Adrenal gland (tissue), 12 donors: ENCODE results near the gene WRAP53. TPM values are rescaled to one million over a fixed set of nuclear protein-coding genes. Genes with fewer than 3 reads are reported as not detected.

Source experiments
- DNase-seq, 7 donors: peaks; one replicate each; pipeline ENCODE4 v3.0.0-alpha.2; 2019 to 2020
- H3K27ac ChIP-seq, 5 donors: fragments of 200-600 bp; sonication (generic) in 4 of 5; 1 replicate in 3 of 5; 2 replicates in 2 of 5; pipeline versions ENCODE4 v1.5.1 to v1.8.0; 2016 to 2020; ENCODE audit warnings: mild to moderate bottlenecking in 1 of 5
- H3K27me3 ChIP-seq: fragments of 200-600 bp; 2 replicates; pipeline ENCODE4 v1.8.0; 2021
- H3K36me3 ChIP-seq, 2 donors: fragments of 200-600 bp; replicated peaks in 1 of 2; 1 replicate in 1 of 2; 2 replicates in 1 of 2; pipeline versions ENCODE4 v1.5.1 to v1.8.0; 2018 to 2022
- H3K4me1 ChIP-seq, 2 donors: fragments of 200-600 bp; replicated peaks in 1 of 2; 1 replicate in 1 of 2; 2 replicates in 1 of 2; pipeline versions ENCODE4 v1.5.1 to v1.8.0; 2018 to 2021
- H3K4me3 ChIP-seq, 4 donors: fragments of 200-600 bp; sonication (generic) in 3 of 4; one replicate each; pipeline ENCODE4 v1.5.1; 2016 to 2018
- H3K9me3 ChIP-seq, 3 donors: fragments of 200-600 bp; sonication (generic) in 1 of 3; replicated peaks in 1 of 3; 1 replicate in 2 of 3; 2 replicates in 1 of 3; pipeline versions ENCODE4 v1.5.1 to v1.8.0; 2016 to 2021
- POLR2A ChIP-seq, 2 donors: fragments of 450-650 bp; IDR thresholded peaks; one replicate each; pipeline ENCODE4 v1.6.1; 2017; ENCODE audit warnings: antibody characterized with exemption in 2 of 2, mild to moderate bottlenecking in 2 of 2, moderate library complexity in 1 of 2
- WGBS, 4 donors: extraction: QIAGEN DNeasy Blood & Tissue Kit in 2 of 4; methylation state at CpG; one replicate each; pipeline versions ENCODE4 v1.1.5 to v1.1.7; 2013 to 2017; 5-methylcytosine and 5-hydroxymethylcytosine counted together
- intact Hi-C, 2 donors: fragments of 100-400 bp; cut with DNase I; formaldehyde crosslinking; loops; one replicate each; pipeline versions ENCODE4 v1.14.1 to v1.15.0; 2022 to 2023
- polyA plus RNA-seq, 3 donors: library from polyadenylated mRNA; stranded (reverse); fragments of 200-250 nt in 2 of 3; fragments of 350-450 nt in 1 of 3; fragmentation: Illumina TruSeq in 1 of 3; extraction: RNeasy Lipid Tissue Mini Kit (QIAGEN cat#74804) in 1 of 3; gene quantifications; one replicate each; pipeline ENCODE4 v1.2.3, GENCODE V29; 2013 to 2014
- total RNA-seq, 9 donors: library from RNA; depleted of rRNA in 4 of 9; stranded (reverse); fragments of >200 nt in 4 of 9; fragments of 120-200 nt in 1 of 9; fragmentation: NEBNext Ultra II Directional in 1 of 9; extraction: Animal tissue kit (Norgen Biotek cat#: 25700) in 1 of 9; gene quantifications; one replicate each; pipeline versions ENCODE4 v1.1.0 to v1.2.4, GENCODE V29; 2013 to 2023
- TF ChIP-seq, protein P1 (sequence below), 6 experiments: fragments of 450-650 bp in 4 of 6; fragments of 200-600 bp in 2 of 6; sonication (generic) in 1 of 6; IDR thresholded peaks; 1 replicate in 5 of 6; 2 replicates in 1 of 6; pipeline versions ENCODE4 v1.5.1 to v1.8.0; 2016 to 2021; ENCODE audit warnings: antibody characterized with exemption in 6 of 6, mild to moderate bottlenecking in 2 of 6, moderate library complexity in 1 of 6
- donor health status: healthy with polysubstance abuse.
- donor health status: Bipolar disorder and iron deficiency.
- donor health status: DM: yes; HTN: yes; CAD: no.
- donor health status: DM: no; HTN: no; CAD: no.
- donor health status: DM: no; HTN: no; CAD: no.
- donor health status: DM: yes; HTN: yes; CAD: no.

The WRAP53 gene
- total and polyA plus RNA-seq, 12 donors: 3.4 to 31.0 (median 6.8) TPM

DNA sequence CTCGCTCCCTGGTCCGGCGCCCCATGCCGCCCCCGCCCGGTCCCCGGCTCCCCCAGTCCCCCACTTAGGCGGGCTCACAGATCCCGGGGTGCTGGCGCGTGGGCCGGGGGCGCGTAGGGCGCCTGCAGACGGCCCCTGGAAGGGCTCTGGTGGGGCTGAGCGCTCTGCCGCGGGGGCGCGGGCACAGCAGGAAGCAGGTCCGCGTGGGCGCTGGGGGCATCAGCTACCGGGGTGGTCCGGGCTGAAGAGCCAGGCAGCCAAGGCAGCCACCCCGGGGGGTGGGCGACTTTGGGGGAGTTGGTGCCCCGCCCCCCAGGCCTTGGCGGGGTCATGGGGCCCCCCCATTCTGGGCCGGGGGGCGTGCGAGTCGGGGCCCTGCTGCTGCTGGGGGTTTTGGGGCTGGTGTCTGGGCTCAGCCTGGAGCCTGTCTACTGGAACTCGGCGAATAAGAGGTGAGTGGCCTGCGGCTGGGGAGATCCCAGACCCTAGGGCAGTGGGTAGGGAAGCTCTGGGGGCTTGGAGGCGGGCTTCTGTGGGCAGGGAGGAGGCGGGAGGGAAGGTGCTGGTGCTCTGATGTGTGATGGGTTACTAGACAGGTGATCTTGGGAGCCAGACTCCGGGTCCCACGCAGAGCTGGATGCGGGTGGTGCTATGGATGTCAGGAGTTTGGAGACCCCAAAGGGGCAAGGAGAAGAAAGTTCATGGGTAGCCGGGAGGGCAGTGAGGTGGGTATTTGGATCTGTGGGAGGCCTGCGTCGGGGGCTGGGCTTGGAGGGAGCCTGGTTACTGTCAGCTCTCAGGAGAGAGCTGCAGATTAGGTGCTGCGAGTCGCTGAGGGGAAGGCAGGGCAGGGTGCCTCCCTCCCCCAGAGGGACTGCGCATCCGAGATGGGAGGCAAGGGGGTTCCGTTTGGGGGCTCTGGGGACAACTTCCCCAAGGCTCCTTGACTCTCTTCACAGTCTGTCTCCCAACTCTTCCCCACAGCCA is 17.3 kb downstream of the WRAP53 start:
- intact Hi-C loops: loop anchor here in 1 of 2 donors (10.0 kb wide), 2 partner anchors 69 to 259 kb away; no protein-coding TSS in a partner anchor
- no peak for DNase-seq
- Histone ChIP-seq H3K27me3 (peaks cover 17% of the 10 kb centered on the region), H3K36me3 (peaks cover 0 to 6% of the 10 kb centered on the region in 2 donors), H3K27ac (no peak overlapping the region), H3K4me3 (peak overlapping the region in 1 of 4 donors; percentile 47), H3K9me3 (no peaks in the 10 kb centered on the region), H3K4me1 (peaks cover 9 to 11% of the 10 kb centered on the region in 2 donors)
- TF ChIP-seq, protein P1, sequence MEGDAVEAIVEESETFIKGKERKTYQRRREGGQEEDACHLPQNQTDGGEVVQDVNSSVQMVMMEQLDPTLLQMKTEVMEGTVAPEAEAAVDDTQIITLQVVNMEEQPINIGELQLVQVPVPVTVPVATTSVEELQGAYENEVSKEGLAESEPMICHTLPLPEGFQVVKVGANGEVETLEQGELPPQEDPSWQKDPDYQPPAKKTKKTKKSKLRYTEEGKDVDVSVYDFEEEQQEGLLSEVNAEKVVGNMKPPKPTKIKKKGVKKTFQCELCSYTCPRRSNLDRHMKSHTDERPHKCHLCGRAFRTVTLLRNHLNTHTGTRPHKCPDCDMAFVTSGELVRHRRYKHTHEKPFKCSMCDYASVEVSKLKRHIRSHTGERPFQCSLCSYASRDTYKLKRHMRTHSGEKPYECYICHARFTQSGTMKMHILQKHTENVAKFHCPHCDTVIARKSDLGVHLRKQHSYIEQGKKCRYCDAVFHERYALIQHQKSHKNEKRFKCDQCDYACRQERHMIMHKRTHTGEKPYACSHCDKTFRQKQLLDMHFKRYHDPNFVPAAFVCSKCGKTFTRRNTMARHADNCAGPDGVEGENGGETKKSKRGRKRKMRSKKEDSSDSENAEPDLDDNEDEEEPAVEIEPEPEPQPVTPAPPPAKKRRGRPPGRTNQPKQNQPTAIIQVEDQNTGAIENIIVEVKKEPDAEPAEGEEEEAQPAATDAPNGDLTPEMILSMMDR (IDR thresholded peaks at IDR 0.05): no peak
- no peak for TF ChIP-seq POLR2A (IDR thresholded peaks at IDR 0.05)
- 9 to 34% (median 21%) methylated on average over 12 to 50 of the region's 50 CpGs for WGBS, 4 donors

DNA sequence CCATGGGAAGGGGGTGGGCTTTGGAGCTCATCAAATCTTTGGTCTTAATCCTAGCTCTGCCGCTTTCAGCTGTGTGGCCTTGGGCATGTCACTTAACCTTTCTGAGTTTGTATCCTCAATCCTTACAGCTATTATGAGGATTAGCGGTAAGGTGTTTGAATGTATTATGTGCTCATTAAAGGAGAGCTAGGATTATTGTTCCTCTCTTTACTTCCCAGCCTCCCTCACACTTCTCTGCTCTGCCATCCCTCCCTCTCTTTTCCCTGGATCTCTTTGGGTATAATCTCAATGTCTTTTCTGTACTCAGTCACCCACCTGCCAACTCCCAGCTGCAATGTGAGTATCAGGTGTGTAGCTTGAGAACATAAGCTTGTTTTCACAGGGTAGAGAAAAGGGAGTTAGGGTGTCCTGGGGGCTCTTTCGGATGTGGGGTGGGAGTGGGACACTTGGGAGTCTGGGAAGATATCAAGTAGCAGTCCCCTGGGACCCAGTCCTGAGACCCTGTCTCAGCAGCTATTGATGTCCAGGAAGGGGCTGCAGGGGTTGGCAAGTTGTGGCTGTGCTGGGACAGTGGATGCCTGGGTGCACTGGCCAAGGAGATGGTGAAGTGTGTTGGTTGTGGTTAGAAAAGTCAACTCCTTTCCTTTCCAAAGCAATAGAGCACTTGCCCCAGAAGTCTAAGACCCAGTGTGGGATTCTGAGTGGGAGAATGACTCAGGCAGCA is 18.5 kb downstream of the WRAP53 start:
- Histone ChIP-seq H3K27ac (no peak overlapping the region), H3K27me3 (peaks cover 28% of the 10 kb centered on the region), H3K36me3 (no peaks in the 10 kb centered on the region), H3K4me1 (peaks cover 9 to 11% of the 10 kb centered on the region in 2 donors), H3K9me3 (no peaks in the 10 kb centered on the region), H3K4me3 (no peak overlapping the region)
- TF ChIP-seq POLR2A (IDR thresholded peaks at IDR 0.05): no peak
- TF ChIP-seq, protein P1 (IDR thresholded peaks at IDR 0.05): no peak
- intact Hi-C loops: loop anchor here in 1 of 2 donors (10.0 kb wide), 2 partner anchors 68 to 258 kb away; no protein-coding TSS in a partner anchor
- 74 to 90% (median 81%) methylated on average over 3 of the region's 3 CpGs for WGBS, 4 donors
- DNase-seq: no peak

GRCh38 chr17:7707446-7707845 is 19.2 kb downstream of the WRAP53 start:
- Histone ChIP-seq H3K27me3 (peaks cover 35% of the 10 kb centered on the region), H3K4me1 (peaks cover 9 to 11% of the 10 kb centered on the region in 2 donors), H3K27ac (no peak overlapping the region), H3K36me3 (no peaks in the 10 kb centered on the region), H3K4me3 (no peak overlapping the region), H3K9me3 (no peaks in the 10 kb centered on the region)
- 63 to 75% (median 75%) methylated on average over 9 of the region's 9 CpGs for WGBS, 4 donors
- no peak for TF ChIP-seq POLR2A (IDR thresholded peaks at IDR 0.05)
- TF ChIP-seq, protein P1 (IDR thresholded peaks at IDR 0.05): no peak
- intact Hi-C loops: loop anchor here in 1 of 2 donors (10.0 kb wide), 2 partner anchors 67 to 257 kb away; no protein-coding TSS in a partner anchor
- no peak for DNase-seq
